IMR-90 (cell line): Measurements from ENCODE around the gene RAI1.

Experiments
- CEBPB ChIP-seq: IDR thresholded peaks from 2 replicates; pipeline ENCODE4 v1.6.1; 2012; ENCODE audit warnings: low read depth, low read length, improper control_type of control experiment
- CHD1 ChIP-seq: IDR thresholded peaks from 2 replicates; pipeline ENCODE4 v1.6.1; 2012; ENCODE audit warnings: low read depth, low read length, improper control_type of control experiment
- FOS ChIP-seq: fragments of 150-350 bp; IDR thresholded peaks from 2 replicates; pipeline ENCODE4 v1.6.1; 2016; ENCODE audit warnings: low read depth, low read length
- MAFK ChIP-seq: IDR thresholded peaks from 2 replicates; pipeline ENCODE4 v1.6.1; 2012; ENCODE audit warnings: low read depth, low read length, improper control_type of control experiment
- MXI1 ChIP-seq: IDR thresholded peaks from 2 replicates; pipeline ENCODE4 v1.6.1; 2012; ENCODE audit warnings: low read depth, mild to moderate bottlenecking, low read length, moderate library complexity, borderline replicate concordance
- NFE2L2 ChIP-seq: fragments of 150-350 bp; IDR thresholded peaks from 2 replicates; pipeline ENCODE4 v1.6.1; 2016; ENCODE audit warnings: low read depth, mild to moderate bottlenecking, low read length
- POLR2A ChIP-seq: IDR thresholded peaks from 2 replicates; pipeline ENCODE4 v1.6.1; 2012; ENCODE audit warnings: mild to moderate bottlenecking, low read depth, low read length
- RAD21 ChIP-seq: IDR thresholded peaks from 2 replicates; pipeline ENCODE4 v1.6.1; 2012; ENCODE audit warnings: low read length, improper control_type of control experiment
- RCOR1 ChIP-seq: IDR thresholded peaks from 2 replicates; pipeline ENCODE4 v1.6.1; 2012; ENCODE audit warnings: mild to moderate bottlenecking, low read length, improper control_type of control experiment; ENCODE audit not compliant: insufficient replicate concordance
- RFX5 ChIP-seq: IDR thresholded peaks from 2 replicates; pipeline ENCODE4 v1.8.0; 2012; ENCODE audit warnings: low read depth, mild to moderate bottlenecking, low read length, moderate library complexity
- SMC3 ChIP-seq: fragments of 150-350 bp; IDR thresholded peaks from 2 replicates; pipeline ENCODE4 v1.6.1; 2016; ENCODE audit warnings: low read depth, mild to moderate bottlenecking, antibody characterized with exemption, low read length, moderate library complexity
- USF2 ChIP-seq: fragments of 150-350 bp; IDR thresholded peaks from 2 replicates; pipeline ENCODE4 v1.6.1; 2017; ENCODE audit warnings: mild to moderate bottlenecking, antibody characterized with exemption, low read length, low read depth
- TF ChIP-seq, protein P1 (sequence below): conservative IDR thresholded peaks from 2 replicates; pipeline ENCODE4 v1.5.1; 2012; ENCODE audit warnings: mild to moderate bottlenecking, low read depth, low read length, improper control_type of control experiment
- TF ChIP-seq, protein P2 (sequence below): fragments of 150-350 bp; IDR thresholded peaks from 2 replicates; pipeline ENCODE4 v1.6.1; 2016; ENCODE audit warnings: low read depth, mild to moderate bottlenecking, low read length, moderate library complexity, borderline replicate concordance

DNA sequence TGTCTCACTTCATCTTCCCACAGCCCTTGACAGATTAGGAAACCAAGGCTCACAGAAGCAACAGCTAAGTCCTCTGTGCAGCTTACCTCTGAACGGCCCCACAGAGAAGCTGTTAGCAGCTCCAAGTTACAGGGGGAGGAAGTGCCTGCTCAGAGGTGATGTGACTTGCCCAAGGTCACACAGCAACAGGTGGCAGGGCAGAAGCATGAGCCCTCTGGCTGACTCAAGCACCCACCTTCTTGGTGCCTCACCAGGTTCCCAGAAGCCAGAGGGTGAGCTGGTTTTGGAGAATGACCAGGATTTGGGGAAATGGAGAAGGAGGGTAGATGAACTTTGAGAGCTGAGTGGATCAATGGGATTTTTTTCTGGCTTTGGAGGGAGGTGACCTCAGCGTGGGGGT lies 14.0 kb upstream of the RAI1 start:
- TF ChIP-seq USF2 (no peak), POLR2A (no peak), MAFK (no peak), CHD1 (no peak), CEBPB (no peak), RFX5 (no peak), RCOR1 (no peak), NFE2L2 (no peak), FOS (no peak), RAD21 (no peak), MXI1 (no peak), SMC3 (no peak)
- TF ChIP-seq, protein P1, sequence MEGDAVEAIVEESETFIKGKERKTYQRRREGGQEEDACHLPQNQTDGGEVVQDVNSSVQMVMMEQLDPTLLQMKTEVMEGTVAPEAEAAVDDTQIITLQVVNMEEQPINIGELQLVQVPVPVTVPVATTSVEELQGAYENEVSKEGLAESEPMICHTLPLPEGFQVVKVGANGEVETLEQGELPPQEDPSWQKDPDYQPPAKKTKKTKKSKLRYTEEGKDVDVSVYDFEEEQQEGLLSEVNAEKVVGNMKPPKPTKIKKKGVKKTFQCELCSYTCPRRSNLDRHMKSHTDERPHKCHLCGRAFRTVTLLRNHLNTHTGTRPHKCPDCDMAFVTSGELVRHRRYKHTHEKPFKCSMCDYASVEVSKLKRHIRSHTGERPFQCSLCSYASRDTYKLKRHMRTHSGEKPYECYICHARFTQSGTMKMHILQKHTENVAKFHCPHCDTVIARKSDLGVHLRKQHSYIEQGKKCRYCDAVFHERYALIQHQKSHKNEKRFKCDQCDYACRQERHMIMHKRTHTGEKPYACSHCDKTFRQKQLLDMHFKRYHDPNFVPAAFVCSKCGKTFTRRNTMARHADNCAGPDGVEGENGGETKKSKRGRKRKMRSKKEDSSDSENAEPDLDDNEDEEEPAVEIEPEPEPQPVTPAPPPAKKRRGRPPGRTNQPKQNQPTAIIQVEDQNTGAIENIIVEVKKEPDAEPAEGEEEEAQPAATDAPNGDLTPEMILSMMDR = no peak
- TF ChIP-seq, protein P2, sequence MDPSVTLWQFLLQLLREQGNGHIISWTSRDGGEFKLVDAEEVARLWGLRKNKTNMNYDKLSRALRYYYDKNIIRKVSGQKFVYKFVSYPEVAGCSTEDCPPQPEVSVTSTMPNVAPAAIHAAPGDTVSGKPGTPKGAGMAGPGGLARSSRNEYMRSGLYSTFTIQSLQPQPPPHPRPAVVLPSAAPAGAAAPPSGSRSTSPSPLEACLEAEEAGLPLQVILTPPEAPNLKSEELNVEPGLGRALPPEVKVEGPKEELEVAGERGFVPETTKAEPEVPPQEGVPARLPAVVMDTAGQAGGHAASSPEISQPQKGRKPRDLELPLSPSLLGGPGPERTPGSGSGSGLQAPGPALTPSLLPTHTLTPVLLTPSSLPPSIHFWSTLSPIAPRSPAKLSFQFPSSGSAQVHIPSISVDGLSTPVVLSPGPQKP = no peak
